Measurements from ENCODE around the gene FAM110D.

The FAM110D gene

DNA sequence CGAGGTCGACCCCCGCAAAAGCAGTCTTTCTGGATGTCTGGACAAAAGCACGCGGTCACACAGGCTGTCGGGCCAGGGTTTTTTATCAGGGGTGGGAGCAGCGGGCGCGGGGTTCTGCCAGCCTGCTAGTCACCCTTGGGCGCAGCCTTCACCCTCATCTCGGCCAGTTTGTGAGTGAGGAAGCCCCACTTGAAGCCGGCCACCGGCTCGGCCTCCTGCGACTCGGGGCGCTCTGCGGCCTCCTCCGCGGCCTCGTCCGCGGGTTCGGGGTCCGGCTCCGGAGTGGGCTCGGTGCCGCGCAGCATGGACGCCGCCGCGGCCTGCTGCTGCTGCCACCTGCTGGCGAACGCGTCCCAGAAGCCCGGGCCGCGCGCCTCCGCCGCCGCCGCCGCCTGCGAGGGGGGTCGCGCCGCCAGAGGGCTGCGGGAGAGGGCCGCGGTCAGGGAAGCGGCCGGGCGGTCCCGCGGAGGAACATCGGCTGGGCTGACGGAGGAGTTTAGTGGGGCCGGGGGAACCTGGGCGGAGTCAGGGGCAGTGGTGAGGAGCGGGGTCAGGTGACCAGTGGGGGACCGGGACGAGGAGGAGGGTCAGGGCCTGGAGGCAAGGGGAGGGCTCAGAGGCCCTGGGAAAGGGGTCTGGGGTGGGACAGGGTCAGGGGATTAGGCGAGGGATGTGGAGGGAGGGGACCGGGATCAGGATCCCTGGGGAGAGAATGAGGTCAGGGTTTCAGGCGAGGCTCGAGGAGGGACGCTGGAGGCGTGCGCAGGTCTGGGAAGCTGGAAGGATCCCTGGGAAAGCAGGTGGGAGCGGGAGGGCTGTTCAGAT is 5.4 kb downstream of the FAM110D start:
- peak; percentile 73 for DNase-seq

GRCh38 chr1:26164861-26165842 is 6.3 kb downstream of the FAM110D start:
- DNase-seq, result no peak

GRCh38 chr1:26166719-26167281 is 7.9 kb downstream of the FAM110D start:
- DNase-seq, result no peak

- no peak for DNase-seq
These were observed 9.7 kb downstream of the FAM110D start, which contains the start of gene C1orf232 for GRCh38 chr1:26168410-26169197. TSS of gene C1orf232 (minus strand) at chr1:26168963. CDS start at chr1:26168499, 464 bp downstream.

GRCh38 chr1:26169198-26169554 is 10.3 kb downstream of the FAM110D start:
- no peak for DNase-seq

GRCh38 chr1:26169669-26170471 is 11.0 kb downstream of the FAM110D start, which contains the start of gene ZNF593:
TSS of gene ZNF593 (plus strand) at chr1:26169908. CDS start at chr1:26169984, 76 bp downstream.
- peak; percentile 96 for DNase-seq

GRCh38 chr1:26170472-26170821 is 11.6 kb downstream of the FAM110D start:
- no peak for DNase-seq

DNA sequence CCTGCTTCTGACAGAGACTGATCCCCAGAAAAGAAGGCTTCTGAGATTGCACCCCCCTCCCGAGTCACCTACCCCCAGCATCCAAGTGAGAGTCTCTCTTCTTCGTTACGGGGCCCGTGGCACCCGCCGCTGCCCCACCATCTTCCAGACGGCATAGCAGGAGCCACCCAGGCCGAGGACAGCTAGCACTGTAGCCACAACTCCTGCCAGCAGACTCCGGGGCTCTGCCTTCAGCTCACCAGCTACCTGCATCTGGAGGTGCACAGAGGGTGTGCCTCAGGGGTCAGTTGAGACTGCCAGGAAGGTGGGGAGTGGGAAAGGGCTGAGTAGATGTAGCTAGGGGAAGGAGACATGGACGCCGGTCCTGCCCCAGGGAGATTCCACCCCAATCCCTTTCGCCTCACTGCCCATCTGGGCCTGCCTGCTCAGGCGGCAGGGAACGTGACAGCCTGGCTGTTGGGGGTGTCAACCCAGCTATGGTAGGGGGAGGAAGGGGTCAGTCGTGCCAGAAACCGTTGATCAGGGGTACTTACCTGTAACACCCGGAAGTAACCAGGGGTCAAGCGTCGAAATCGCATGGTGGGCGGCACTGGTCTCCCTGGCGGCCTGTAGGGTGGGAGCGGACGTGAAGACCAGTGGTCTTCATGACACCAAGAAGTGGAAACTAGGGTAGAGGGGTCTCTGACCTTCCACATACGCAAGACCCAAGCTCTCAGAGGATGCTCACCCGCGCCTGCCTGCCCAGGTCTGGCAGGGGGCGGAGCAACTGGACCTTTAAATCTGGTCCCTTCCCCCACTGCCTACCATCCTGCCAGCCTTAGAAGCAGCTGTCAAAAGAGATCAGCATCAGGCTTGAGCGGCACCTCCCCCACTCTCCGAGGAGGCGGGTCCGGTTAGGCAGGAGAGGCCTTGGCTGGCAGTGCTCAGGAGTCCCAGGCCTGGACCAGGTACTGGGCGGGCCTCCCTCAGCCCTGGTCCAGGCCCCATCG is 12.5 kb downstream of the FAM110D start, which contains the start of gene ZNF593OS:
Gene ZNF593OS (minus strand): TSS at position 749 of the 989 bp plus-strand sequence. CDS start 171 bp downstream, at position 578.
- DNase-seq, result peak; percentile 4

- DNase-seq, result no peak
These were observed 16.5 kb downstream of the FAM110D start for GRCh38 chr1:26175346-26175745.

DNA sequence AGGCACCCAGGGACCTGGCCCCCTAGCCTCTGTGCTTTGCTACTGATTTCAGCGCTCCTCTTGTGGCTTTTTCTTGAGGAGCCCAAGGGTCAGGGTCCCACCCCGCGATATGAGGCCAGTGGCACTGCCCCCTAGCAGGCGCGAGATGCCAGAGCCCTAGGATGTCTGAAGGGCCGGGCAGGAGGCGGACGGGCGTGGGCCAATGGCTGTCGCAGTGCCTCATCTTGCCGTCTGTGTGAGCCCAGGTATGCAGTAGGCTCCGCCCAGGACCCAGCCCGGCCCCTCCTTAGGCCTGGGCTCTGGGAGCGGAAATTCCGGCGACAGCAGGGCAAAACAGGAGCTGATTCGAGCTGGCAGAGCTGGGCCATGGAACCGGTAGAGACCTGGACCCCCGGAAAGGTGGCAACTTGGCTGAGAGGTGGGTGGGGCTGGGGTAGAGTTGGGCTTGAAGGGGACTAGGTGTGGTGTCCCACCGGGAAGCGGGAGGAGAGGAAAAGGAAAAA is 18.4 kb downstream of the FAM110D start, which contains the start of gene CNKSR1:
Gene CNKSR1 (plus strand): TSS at position 310 of the 503 bp plus-strand sequence. CDS start 57 bp downstream, at position 367.
- DNase-seq, result no peak

GRCh38 chr1:26180010-26180506 is 21.2 kb downstream of the FAM110D start:
- DNase-seq, result no peak

DNA sequence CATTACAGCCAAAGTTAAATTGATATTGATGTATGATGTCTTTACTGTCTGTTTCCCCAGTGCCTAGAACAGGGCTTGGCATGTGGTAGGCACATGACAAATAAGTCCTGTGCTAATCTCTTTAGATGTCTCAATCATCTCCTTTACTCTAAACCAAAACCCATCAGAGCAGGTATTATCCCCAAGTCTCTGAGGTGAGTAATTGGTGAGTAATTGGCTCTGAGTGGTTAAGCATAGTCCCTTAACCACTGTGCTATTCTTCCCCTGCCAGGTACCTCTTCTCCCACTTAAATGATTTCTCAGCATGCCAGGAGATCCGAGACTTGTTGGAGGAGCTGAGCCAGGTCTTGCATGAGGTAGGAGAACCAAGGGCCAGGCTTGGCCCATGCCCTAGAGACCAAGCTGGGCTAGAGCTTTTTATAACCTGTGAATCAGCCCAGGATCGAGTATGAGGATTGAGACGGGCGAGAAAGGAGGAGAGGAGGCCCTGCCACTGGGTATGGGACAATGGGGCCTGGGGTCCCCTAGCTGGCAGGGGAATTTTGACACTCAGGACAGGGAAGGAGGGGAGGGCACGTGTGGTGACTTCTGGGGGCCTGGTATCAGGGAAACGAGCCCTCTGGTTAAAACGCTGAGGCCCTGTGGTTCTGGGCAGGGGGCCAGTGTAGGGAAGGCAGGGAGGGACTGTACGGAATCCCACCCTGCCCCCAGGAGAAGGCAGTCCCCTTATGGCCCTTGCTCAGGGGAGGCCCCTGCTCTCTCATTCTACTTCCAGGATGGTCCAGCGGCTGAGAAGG is 22.9 kb downstream of the FAM110D start:
- no peak for DNase-seq

DNA sequence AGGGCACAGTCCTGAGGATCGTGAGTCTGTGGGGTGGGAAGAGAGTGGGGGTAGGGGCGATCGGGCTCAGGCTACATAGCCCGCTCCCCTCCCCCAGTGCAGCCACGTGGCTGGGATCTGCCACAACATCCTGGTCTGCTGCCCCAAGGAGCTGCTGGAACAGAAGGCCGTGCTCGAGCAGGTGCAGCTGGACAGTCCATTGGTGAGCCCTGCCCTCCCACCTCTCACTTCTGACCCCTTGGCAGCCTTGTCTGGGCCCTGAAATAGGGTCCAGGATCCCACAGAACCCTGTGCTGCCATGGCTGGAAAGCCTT is 23.5 kb downstream of the FAM110D start:
- no peak for DNase-seq

- DNase-seq, result no peak
These were observed 25.2 kb downstream of the FAM110D start for GRCh38 chr1:26184086-26184485.

DNA sequence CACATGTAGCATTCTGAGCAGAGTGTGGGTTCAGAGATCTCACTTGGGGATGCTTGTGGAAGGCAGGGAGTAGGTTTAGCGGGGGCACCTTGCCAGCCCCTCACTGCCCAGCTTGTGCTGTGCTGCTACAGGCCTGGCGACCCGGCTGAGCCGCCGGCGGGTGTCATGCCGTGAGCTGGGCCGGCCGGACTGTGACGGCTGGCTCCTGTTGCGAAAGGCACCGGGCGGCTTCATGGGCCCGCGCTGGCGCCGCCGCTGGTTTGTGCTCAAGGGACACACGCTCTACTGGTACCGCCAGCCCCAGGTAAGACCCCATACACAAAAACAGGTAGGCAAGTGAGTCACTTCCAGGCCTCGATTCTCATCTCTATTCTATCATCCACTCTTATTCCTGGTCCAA is 26.0 kb downstream of the FAM110D start:
- no peak for DNase-seq

DNA sequence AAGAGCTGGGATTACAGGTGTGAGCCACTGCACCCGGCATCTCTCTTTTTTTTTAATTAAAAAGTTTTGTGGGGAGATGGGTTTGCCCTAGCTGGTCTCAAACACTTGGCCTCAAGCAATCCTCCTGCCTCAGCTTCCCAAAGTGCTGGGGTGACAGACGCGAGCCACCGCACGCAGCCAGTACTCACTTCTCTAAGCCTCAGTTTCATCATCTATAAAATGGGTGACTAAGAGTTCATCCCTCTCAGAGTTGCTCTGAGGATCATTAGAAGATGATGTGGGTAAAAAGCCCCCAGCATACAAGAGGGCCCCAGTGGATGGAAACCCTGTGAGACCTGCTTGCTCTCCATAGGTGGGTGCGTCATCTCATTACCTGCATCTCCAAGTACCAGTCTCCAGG is 29.0 kb downstream of the FAM110D start:
- DNase-seq, result no peak

- DNase-seq, result no peak
These were observed 29.6 kb downstream of the FAM110D start for GRCh38 chr1:26188477-26188876.

- DNase-seq, result no peak
These were observed 30.5 kb downstream of the FAM110D start for GRCh38 chr1:26189331-26189730.

- DNase-seq, result no peak
These were observed 30.9 kb downstream of the FAM110D start for GRCh38 chr1:26189751-26190275.

All from 8988T (cell line).